ENCODE data around the gene ZBTB21.

ZBTB21 gene

GRCh38 chr21:41966041-41966833 is 43.9 kb downstream of the ZBTB21 start:
- DNase-seq (ENCODE audit: low read depth), result peak; percentile 35
- TF ChIP-seq, protein P1, sequence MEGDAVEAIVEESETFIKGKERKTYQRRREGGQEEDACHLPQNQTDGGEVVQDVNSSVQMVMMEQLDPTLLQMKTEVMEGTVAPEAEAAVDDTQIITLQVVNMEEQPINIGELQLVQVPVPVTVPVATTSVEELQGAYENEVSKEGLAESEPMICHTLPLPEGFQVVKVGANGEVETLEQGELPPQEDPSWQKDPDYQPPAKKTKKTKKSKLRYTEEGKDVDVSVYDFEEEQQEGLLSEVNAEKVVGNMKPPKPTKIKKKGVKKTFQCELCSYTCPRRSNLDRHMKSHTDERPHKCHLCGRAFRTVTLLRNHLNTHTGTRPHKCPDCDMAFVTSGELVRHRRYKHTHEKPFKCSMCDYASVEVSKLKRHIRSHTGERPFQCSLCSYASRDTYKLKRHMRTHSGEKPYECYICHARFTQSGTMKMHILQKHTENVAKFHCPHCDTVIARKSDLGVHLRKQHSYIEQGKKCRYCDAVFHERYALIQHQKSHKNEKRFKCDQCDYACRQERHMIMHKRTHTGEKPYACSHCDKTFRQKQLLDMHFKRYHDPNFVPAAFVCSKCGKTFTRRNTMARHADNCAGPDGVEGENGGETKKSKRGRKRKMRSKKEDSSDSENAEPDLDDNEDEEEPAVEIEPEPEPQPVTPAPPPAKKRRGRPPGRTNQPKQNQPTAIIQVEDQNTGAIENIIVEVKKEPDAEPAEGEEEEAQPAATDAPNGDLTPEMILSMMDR (IDR thresholded peaks at IDR 0.05; ENCODE audit: insufficient read depth, low read depth, low read length, missing control alignments), result no peak
- no peak overlapping the region for H3K4me3 ChIP-seq (ENCODE audit: low read length)

GRCh38 chr21:41965461-41966013 is 44.6 kb downstream of the ZBTB21 start:
- H3K4me3 ChIP-seq (ENCODE audit: low read length), result no peak overlapping the region
- TF ChIP-seq, protein P1 (IDR thresholded peaks at IDR 0.05; ENCODE audit: insufficient read depth, low read depth, low read length, missing control alignments), result no peak
- no peak for DNase-seq (ENCODE audit: low read depth)

- TF ChIP-seq, protein P1 (IDR thresholded peaks at IDR 0.05; ENCODE audit: insufficient read depth, low read depth, low read length, missing control alignments), result no peak
- no peak for DNase-seq (ENCODE audit: low read depth)
Observed at GRCh38 chr21:41965045-41965444, 45.1 kb downstream of the ZBTB21 start.

DNA sequence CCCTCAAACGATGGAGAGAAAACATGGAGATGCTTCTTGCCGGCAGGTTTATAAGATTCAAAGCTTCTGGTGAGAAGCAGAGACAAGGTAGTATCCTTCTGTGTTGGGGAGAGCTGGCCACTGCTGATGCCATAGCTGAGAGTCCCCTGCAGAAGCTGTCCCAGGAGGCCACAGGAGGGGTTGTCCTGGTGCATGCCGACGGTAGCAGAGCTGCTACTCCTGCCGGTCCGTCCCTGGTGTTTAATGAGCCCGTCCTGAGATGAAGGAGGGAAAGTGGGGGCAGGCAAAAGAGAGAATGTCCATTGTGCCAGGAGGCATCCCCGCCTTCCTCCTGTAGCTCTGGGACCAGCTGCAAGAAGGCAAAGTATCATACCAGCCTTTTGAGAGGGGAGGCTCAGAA is 46.0 kb downstream of the ZBTB21 start:
- TF ChIP-seq, protein P1 (IDR thresholded peaks at IDR 0.05; ENCODE audit: insufficient read depth, low read depth, low read length, missing control alignments), result no peak
- H3K4me3 ChIP-seq (ENCODE audit: low read length), result no peak overlapping the region
- DNase-seq (ENCODE audit: low read depth), result no peak

More at GRCh38 chr21:41965045-41965444, 45.1 kb downstream of the ZBTB21 start:
- no peak overlapping the region for H3K4me3 ChIP-seq (ENCODE audit: low read length)

DNA sequence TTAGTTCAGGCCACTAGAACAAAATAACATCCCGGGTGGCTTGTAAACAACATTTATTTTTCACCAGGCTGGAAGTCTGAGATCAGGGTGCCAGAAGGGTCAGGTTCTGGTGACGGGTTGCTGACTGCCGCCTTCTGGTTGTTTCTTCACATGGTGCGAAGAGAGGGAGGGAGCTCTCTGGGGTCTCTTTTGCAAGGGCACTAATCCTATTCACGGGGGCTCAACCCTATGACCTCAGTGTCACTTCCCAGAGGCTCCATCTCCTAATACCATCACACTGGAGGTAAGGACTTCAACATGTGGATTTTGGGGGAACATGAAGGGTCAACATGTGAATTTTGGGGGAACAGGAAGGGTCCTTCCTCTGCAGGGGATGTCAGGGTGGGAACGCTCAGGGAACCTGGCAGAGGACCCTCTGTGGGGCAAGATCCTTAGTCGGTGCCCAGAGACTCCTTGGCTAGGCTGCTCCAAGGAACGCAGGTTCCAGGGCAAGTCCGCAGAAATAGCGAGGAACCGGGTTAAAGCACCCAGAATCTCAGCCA is 47.7 kb downstream of the ZBTB21 start:
- H3K4me3 ChIP-seq (ENCODE audit: low read length), result no peak overlapping the region
- DNase-seq (ENCODE audit: low read depth), result no peak
- TF ChIP-seq, protein P1 (IDR thresholded peaks at IDR 0.05; ENCODE audit: insufficient read depth, low read depth, low read length, missing control alignments), result no peak

GRCh38 chr21:41961753-41962152 is 48.4 kb downstream of the ZBTB21 start:
- no peak for DNase-seq (ENCODE audit: low read depth)
- TF ChIP-seq, protein P1 (IDR thresholded peaks at IDR 0.05; ENCODE audit: insufficient read depth, low read depth, low read length, missing control alignments), result no peak
- no peak overlapping the region for H3K4me3 ChIP-seq (ENCODE audit: low read length)

All from epithelial cell of esophagus (primary cell).